Measurements from ENCODE around the gene FABP1.

FABP1 gene

DNA sequence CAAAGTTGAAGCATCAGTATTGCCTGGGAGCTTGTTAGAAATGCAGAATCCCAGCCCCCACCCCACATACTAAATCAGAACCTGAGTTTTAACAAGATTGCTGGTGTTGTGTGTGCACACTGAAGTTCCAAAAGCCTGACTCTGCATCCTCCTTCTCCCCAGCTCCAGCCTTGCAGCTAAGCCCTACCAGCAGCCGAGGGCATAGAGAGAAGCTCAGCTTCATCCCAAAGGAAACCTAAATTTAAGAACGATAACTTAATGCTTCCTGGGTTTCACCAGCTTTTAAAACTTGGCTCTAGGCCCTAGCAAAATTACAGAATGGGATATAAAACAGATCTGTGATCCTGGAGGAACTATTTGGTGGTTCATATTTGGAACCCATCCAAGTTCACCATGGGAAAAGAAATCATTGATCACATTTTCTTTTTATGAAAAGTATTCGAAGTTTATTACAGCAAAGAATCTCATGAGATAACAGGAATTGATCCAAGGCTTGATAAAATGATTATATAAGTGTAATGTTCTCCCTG lies 49.2 kb downstream of the FABP1 start:
- no peak for DNase-seq (ENCODE audit: low read depth)

DNA sequence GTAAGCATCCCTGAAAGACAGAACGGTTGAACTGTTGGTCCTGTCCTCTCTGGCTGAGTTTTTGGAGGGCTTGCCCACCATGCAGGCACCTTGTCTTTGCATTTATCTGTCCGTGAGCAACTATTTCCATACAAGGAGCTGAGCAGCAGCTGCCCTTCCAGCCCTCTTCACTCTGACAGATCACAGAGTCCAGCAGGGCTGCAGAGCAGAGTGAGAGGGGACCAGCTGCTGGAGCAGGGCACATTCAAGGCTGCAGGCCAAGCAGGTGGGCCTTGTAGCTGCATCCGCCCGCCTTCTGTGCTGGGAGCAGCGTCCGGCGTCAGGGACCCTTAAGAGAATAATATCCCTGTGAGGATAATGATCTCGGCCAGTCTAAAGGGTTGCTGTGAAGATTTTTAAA lies 50.8 kb downstream of the FABP1 start:
- no peak for DNase-seq (ENCODE audit: low read depth)

DNA sequence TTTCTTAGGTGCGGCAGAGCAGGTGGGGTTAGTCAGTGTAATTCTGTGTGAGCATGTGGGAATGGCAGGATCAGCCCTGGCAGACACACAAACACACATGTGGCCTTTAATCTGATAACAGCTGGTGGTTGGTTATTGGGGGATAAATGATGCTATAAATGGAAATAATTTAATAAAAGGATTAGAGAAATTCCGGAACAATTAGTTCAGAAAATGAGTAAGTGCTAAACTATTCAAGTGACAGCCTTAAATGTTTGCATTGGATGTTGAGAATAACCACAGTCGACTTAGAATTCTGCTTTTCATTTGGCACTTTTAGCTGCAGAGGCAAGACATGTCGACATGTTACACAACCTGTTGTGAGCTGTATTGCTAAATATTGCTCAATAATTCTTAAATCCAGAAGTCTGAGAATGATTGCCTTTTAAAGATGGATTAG lies 53.0 kb downstream of the FABP1 start:
- peak; percentile 86 for DNase-seq (ENCODE audit: low read depth)

DNA sequence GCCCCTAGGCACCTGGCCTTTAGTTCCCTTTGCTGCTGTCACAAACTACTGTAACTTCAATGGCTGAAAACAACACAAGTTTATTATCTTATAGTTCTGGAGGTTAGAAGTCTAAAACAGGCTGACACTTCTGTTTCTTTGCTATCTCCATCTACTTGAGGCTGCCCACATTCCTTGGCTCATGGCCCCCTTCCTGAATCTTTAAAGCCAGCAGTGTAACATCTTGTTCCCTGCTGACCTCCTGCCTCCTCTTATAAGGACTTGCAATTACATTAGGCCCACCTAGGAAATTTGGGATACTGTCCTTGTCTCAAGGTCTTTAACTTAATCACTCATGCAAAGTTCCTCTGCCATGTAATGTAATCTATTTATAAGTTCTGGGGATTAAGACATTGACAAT lies 53.7 kb downstream of the FABP1 start:
- DNase-seq (ENCODE audit: low read depth): no peak

Data from EH (cell line).